GM12878 (cell line): ENCODE data around the gene HSP90AA1. TPM values are rescaled to one million over a fixed set of nuclear protein-coding genes. Genes with fewer than 3 reads are reported as not detected.

ENCODE experiments used
- ATAC-seq: fragments of 200-7000 bp; cut with Tn5 transposase; 3 replicates; pipeline ENCODE4 v1.9.1; 2020; ENCODE audit warnings: mild to moderate bottlenecking, moderate library complexity
- BruUV-seq: library from RNA; stranded (reverse); fragments of 400-500 nt; replicated peaks from 2 replicates; lab custom pipeline; 2021; lab: Mats Ljungman, UMichigan
- CTCF ChIA-PET: fragments of 300-600 bp; sonication (Branson Sonifier 250); formaldehyde crosslinking; extraction: SDS; loops from one replicate; lab custom pipeline; 2021; ENCODE audit warnings: inconsistent platforms; lab: Yijun Ruan, JAX
- POLR2A ChIA-PET: fragments of 350-600 bp; formaldehyde crosslinking; extraction: SDS; loops from one replicate; lab custom pipeline; 2021; ENCODE audit warnings: inconsistent platforms; lab: Charles Lee
- RAD21 ChIA-PET: fragments of 300-600 bp; sonication (Branson Sonifier 250); formaldehyde crosslinking; loops from one replicate; lab custom pipeline; 2023; ENCODE audit warnings: antibody characterized with exemption; ENCODE audit not compliant: unreplicated experiment; lab: Charles Lee
- SMC1A ChIA-PET: fragments of 300-600 bp; sonication (Branson Sonifier 250); formaldehyde crosslinking; loops from one replicate; lab custom pipeline; 2023; ENCODE audit not compliant: unreplicated experiment, uncharacterized antibody; lab: Charles Lee
- DNase-seq: peaks from one replicate; pipeline ENCODE4 v3.0.0-alpha.2; 2011; ENCODE audit warnings: low read depth, low spot score
- FAIRE-seq: peaks from 3 replicates; lab custom pipeline; 2011; peaks lifted over from hg19 to GRCh38; lab: Jason Lieb, UNC
- H2AFZ ChIP-seq: 2 replicates; pipeline ENCODE4 v1.6.0; 2011; ENCODE audit warnings: low read depth, low read length, control low read depth; ENCODE audit not compliant: control insufficient read depth
- H3K27ac ChIP-seq: 2 replicates; pipeline ENCODE4 v1.5.1; 2011; ENCODE audit warnings: control low read depth; ENCODE audit not compliant: control insufficient read depth, insufficient read depth
- H3K27me3 ChIP-seq, 2 experiments: replicated peaks in 1 of 2; 2 replicates each; pipeline versions ENCODE4 v1.6.0 to v1.6.1; 2011; ENCODE audit warnings: low read length in 1 of 2; ENCODE audit not compliant: control insufficient read depth in 2 of 2, insufficient read depth in 2 of 2
- H3K36me3 ChIP-seq, 2 experiments: 2 replicates each; pipeline ENCODE4 v1.5.1; 2011; ENCODE audit warnings: low read length in 1 of 2; ENCODE audit not compliant: control insufficient read depth in 2 of 2, insufficient read depth in 2 of 2
- H3K4me1 ChIP-seq: 2 replicates; pipeline ENCODE4 v1.6.1; 2011; ENCODE audit warnings: mild to moderate bottlenecking, low read length, moderate library complexity, mixed read lengths; ENCODE audit not compliant: control insufficient read depth, insufficient read depth
- H3K4me2 ChIP-seq: 2 replicates; pipeline ENCODE4 v1.6.0; 2011; ENCODE audit warnings: control low read depth; ENCODE audit not compliant: control insufficient read depth, insufficient read depth
- H3K4me3 ChIP-seq: fragments of 200-600 bp; sonication (generic); 2 replicates; pipeline ENCODE4 v1.5.1; 2016
- H3K79me2 ChIP-seq: 2 replicates; pipeline ENCODE4 v1.6.0; 2011; ENCODE audit warnings: low read length; ENCODE audit not compliant: control insufficient read depth, insufficient read depth
- H3K9ac ChIP-seq: 2 replicates; pipeline ENCODE4 v1.8.0; 2011; ENCODE audit warnings: low read length, control low read depth, mixed read lengths; ENCODE audit not compliant: control insufficient read depth, insufficient read depth
- H3K9me3 ChIP-seq: replicated peaks from 3 replicates; pipeline ENCODE4 v1.5.1; 2011; ENCODE audit warnings: mild to moderate bottlenecking, low read length; ENCODE audit not compliant: control insufficient read depth, insufficient read depth
- H4K20me1 ChIP-seq: 2 replicates; pipeline ENCODE4 v1.6.0; 2011; ENCODE audit not compliant: control insufficient read depth, insufficient read depth
- CEBPZ ChIP-seq: fragments of 150-350 bp; IDR thresholded peaks from 2 replicates; pipeline ENCODE4 v1.6.1; 2016; ENCODE audit warnings: low read depth, low read length
- DPF2 ChIP-seq: fragments of 450-650 bp; IDR thresholded peaks from 2 replicates; pipeline ENCODE4 v1.6.1; 2017; ENCODE audit warnings: mild to moderate bottlenecking
- JUND ChIP-seq: IDR thresholded peaks from 2 replicates; pipeline ENCODE4 v1.6.1; 2012; ENCODE audit warnings: low read depth, mild to moderate bottlenecking, low read length, improper control_type of control experiment, moderate library complexity
- KDM1A ChIP-seq: fragments of 200-600 bp; sonication (generic); IDR thresholded peaks from 2 replicates; pipeline ENCODE4 v1.6.1; 2016; ENCODE audit warnings: borderline replicate concordance
- LARP7 ChIP-seq: fragments of 450-650 bp; IDR thresholded peaks from 2 replicates; pipeline ENCODE4 v1.6.1; 2017; ENCODE audit warnings: mild to moderate bottlenecking
- NBN ChIP-seq: fragments of 450-650 bp; IDR thresholded peaks from 2 replicates; pipeline ENCODE4 v1.6.1; 2016
- NFIC ChIP-seq: IDR thresholded peaks from 2 replicates; pipeline ENCODE4 v1.6.1; 2012; ENCODE audit warnings: low read depth, mild to moderate bottlenecking, inconsistent platforms, low read length, moderate library complexity
- NFXL1 ChIP-seq: fragments of 450-650 bp; IDR thresholded peaks from 2 replicates; pipeline ENCODE4 v1.6.1; 2017; ENCODE audit warnings: antibody characterized with exemption, mild to moderate bottlenecking, borderline replicate concordance
- POLR2AphosphoS2 ChIP-seq: IDR thresholded peaks from 2 replicates; pipeline ENCODE4 v1.6.1; 2011; ENCODE audit warnings: low read depth, mild to moderate bottlenecking, low read length, improper control_type of control experiment, moderate library complexity
- RAD21 ChIP-seq: IDR thresholded peaks from 2 replicates; pipeline ENCODE4 v1.6.1; 2011; ENCODE audit warnings: mild to moderate bottlenecking, low read depth, low read length, moderate library complexity; ENCODE audit not compliant: insufficient read depth
- TARDBP ChIP-seq: IDR thresholded peaks from 2 replicates; pipeline ENCODE4 v1.6.1; 2016; ENCODE audit warnings: borderline replicate concordance
- ZBED1 ChIP-seq: IDR thresholded peaks from 2 replicates; pipeline ENCODE4 v1.6.1; 2016; ENCODE audit warnings: borderline replicate concordance
- ZBTB4 ChIP-seq: fragments of 450-650 bp; formaldehyde crosslinking; IDR thresholded peaks from 2 replicates; pipeline ENCODE4 v1.4.0; 2022; ENCODE audit warnings: mild to moderate bottlenecking, moderate library complexity
- ZBTB40 ChIP-seq: fragments of 450-650 bp; IDR thresholded peaks from 2 replicates; pipeline ENCODE4 v1.6.1; 2016; ENCODE audit warnings: mild to moderate bottlenecking, moderate library complexity, borderline replicate concordance
- ZNF384 ChIP-seq: IDR thresholded peaks from 2 replicates; pipeline ENCODE4 v1.6.1; 2012; ENCODE audit warnings: low read depth, mild to moderate bottlenecking, low read length, improper control_type of control experiment, borderline replicate concordance
- WGBS: methylation state at CpG from one replicate; pipeline ENCODE4 v1.1.6; 2016; ENCODE audit warnings: low lambda C conversion rate; ENCODE audit not compliant: insufficient replicate concordance, insufficient coverage; ENCODE audit errors: missing lambda C conversion rate; 5-methylcytosine and 5-hydroxymethylcytosine counted together
- in situ Hi-C: fragments of 300-500 bp; cut with MboI; formaldehyde crosslinking; loops from 9 replicates; pipeline ENCODE4 v1.14.3; 2018; ENCODE audit warnings: mixed read lengths
- intact Hi-C: fragments of 100-400 bp; cut with micrococcal nuclease; formaldehyde crosslinking; loops from one replicate; pipeline ENCODE4 v1.14.2; 2022; ENCODE audit not compliant: unreplicated experiment
- polyA plus RNA-seq, 11 experiments: library from polyadenylated mRNA; depleted of rRNA in 4 of 11; unstranded in 6 of 11; stranded (reverse) in 5 of 11; fragments of >200 nt; fragmentation: Nextera tagmentation in 4 of 11; fragmentation: Illumina TruSeq in 1 of 11; extraction: Ambion mirVana in 4 of 11; extraction: Trizol in 1 of 11; gene quantifications; 1 replicate in 1 of 11; 2 replicates in 10 of 11; pipeline versions ENCODE4 v1.2.1 to v1.2.3, GENCODE V29; 2011 to 2016; ENCODE audit warnings: inconsistent platforms in 2 of 11, missing spikeins in 2 of 11, low read depth in 1 of 11
- total RNA-seq, 4 experiments: library from RNA; depleted of rRNA in 3 of 4; stranded (reverse); fragments of >200 nt in 3 of 4; fragmentation: Illumina TruSeq in 1 of 4; extraction: Trizol in 1 of 4; gene quantifications; 2 replicates each; pipeline versions ENCODE4 v1.2.1 to v1.2.3, GENCODE V29; 2013 to 2021

HSP90AA1 gene
- total and polyA plus RNA-seq, 10 of the 15 experiments (the other 5 are each of a cell fraction or from before 2014, with no cell fraction given), result 262 to 1,315 (median 635) TPM

DNA sequence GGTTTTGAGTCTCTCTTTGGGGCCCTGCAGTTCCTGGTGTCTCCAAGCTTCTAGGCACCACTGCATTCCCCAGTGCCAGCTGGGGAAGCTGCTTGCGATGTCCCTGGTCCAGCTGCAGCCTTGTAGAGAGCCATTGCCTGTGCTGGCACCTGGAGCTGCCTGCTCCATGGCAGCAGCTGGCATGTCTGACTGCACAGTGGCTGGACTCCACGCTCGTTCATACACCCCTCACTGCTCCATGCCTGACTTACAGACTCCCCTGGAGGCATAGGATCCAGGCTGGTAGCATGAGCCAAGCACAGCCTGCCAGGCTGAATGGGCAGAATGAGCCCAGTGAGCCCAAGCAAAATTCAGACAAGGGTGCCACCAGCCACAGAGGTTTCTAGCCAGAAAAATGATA lies 31.0 kb upstream of the HSP90AA1 start:
- CTCF ChIA-PET, result interaction anchor here (1.1 kb wide), 1 partner anchor 21 kb away, joined by 4 read pairs; no protein-coding TSS in a partner anchor
- WGBS, result 83% methylated on average over 3 of the region's 3 CpGs
- TF ChIP-seq ZNF384 (no peak), ZBTB4 (no peak), ZBED1 (no peak), LARP7 (no peak), ZBTB40 (no peak), NFXL1 (no peak), KDM1A (no peak), NBN (no peak), DPF2 (no peak), RAD21 (no peak), TARDBP (no peak), NFIC (no peak), JUND (no peak), CEBPZ (no peak), POLR2AphosphoS2 (no peak)

More for the DNA sequence above, 31.0 kb upstream of the HSP90AA1 start:
- H3K27ac ChIP-seq, result no peak overlapping the region
- SMC1A ChIA-PET, result no interaction called here
- H2AFZ ChIP-seq, result no peak overlapping the region
- no peak overlapping the region for H3K4me2 ChIP-seq
- POLR2A ChIA-PET, result interaction anchor here (1.0 kb wide), 1 partner anchor 10 kb away, joined by 11 read pairs; no protein-coding TSS in a partner anchor
- FAIRE-seq (no peak), DNase-seq (no peak), ATAC-seq (no peak)
- no peak overlapping the region for H3K4me3 ChIP-seq
- H3K79me2 ChIP-seq, result no peaks in the 10 kb centered on the region
- intact Hi-C loops, result no loop called here
- no TSS peak for BruUV-seq
- no peaks in the 10 kb centered on the region for H3K27me3 ChIP-seq
- H3K9ac ChIP-seq, result no peak overlapping the region
- H3K9me3 ChIP-seq, result no peaks in the 10 kb centered on the region; the same call in 2 of the 3 replicates
- RAD21 ChIA-PET, result interaction anchor here (0.6 kb wide), 1 partner anchor 160 kb away, joined by 3 read pairs; no protein-coding TSS in a partner anchor
- H3K36me3 ChIP-seq, result no peaks in the 10 kb centered on the region
- no peaks in the 10 kb centered on the region for H4K20me1 ChIP-seq
- in situ Hi-C loops, result no loop called here
- no peaks in the 10 kb centered on the region for H3K4me1 ChIP-seq
